Upper lobe of left lung (tissue), 4 donors: ENCODE data around the gene ZBED4.

Source experiments
- CTCF ChIP-seq, 6 experiments: fragments of 450-650 bp in 4 of 6; fragments of 200-600 bp in 2 of 6; sonication (generic) in 2 of 6; IDR thresholded peaks; one replicate each; pipeline ENCODE4 v1.5.1; 2016 to 2019; ENCODE audit warnings: antibody characterized with exemption in 6 of 6
- POLR2A ChIP-seq, 4 donors: fragments of 450-650 bp; IDR thresholded peaks; one replicate each; pipeline ENCODE4 v1.5.1; 2016 to 2017; ENCODE audit warnings: antibody characterized with exemption in 4 of 4, mild to moderate bottlenecking in 2 of 4
- POLR2AphosphoS5 ChIP-seq, 2 donors: sonication (generic); formaldehyde crosslinking; IDR thresholded peaks; one replicate each; pipeline ENCODE4 v1.5.1; 2017; ENCODE audit warnings: antibody characterized with exemption in 2 of 2

- peak in 3 of 4 donors; percentile 83 to 93 (median 83) for TF ChIP-seq POLR2A (IDR thresholded peaks at IDR 0.05)
- TF ChIP-seq POLR2AphosphoS5 (IDR thresholded peaks at IDR 0.05), result peak; percentile 82 to 89
- peak in 1 of 6 experiments; percentile 39 for TF ChIP-seq CTCF (IDR thresholded peaks at IDR 0.05)
These were observed at the start of gene ZBED4 for GRCh38 chr22:49852898-49853894.
